Left ventricle myocardium inferior (tissue), 1 donor: ENCODE measurements around the gene FGF6. TPM values are rescaled to one million over a fixed set of nuclear protein-coding genes. Genes with fewer than 3 reads are reported as not detected.

Experiments
- DNase-seq: peaks from one replicate; pipeline ENCODE4 v3.0.0-alpha.2; 2020
- H3K27ac ChIP-seq: fragments of 200-600 bp; replicated peaks from 2 replicates; pipeline ENCODE4 v1.8.0; 2021
- H3K27me3 ChIP-seq: fragments of 200-600 bp; 2 replicates; pipeline ENCODE4 v1.8.0; 2021; ENCODE audit warnings: low read depth
- H3K36me3 ChIP-seq: fragments of 200-600 bp; 2 replicates; pipeline ENCODE4 v1.8.0; 2021
- H3K4me1 ChIP-seq: fragments of 200-600 bp; 2 replicates; pipeline ENCODE4 v1.8.0; 2021
- H3K4me3 ChIP-seq: fragments of 200-600 bp; 2 replicates; pipeline ENCODE4 v1.8.0; 2021; ENCODE audit warnings: mild to moderate bottlenecking, moderate library complexity
- H3K9me3 ChIP-seq: fragments of 200-600 bp; replicated peaks from 2 replicates; pipeline ENCODE4 v1.8.0; 2021
- CTCF ChIP-seq: fragments of 200-600 bp; IDR thresholded peaks from 2 replicates; pipeline ENCODE4 v1.8.0; 2021; ENCODE audit warnings: antibody characterized with exemption, mild to moderate bottlenecking, borderline replicate concordance
- intact Hi-C: fragments of 100-400 bp; cut with micrococcal nuclease; formaldehyde crosslinking; loops from one replicate; pipeline ENCODE4 v1.11.0; 2022
- total RNA-seq: library from RNA; stranded (reverse); fragmentation: NEBNext Ultra II Directional; extraction: Animal tissue kit (Norgen Biotek cat#: 25700); gene quantifications from one replicate; pipeline ENCODE4 v1.2.1, GENCODE V29; 2021
- donor health status: DM: no; HTN: yes; CAD: no; lungs with severe emphysema.

Gene FGF6
- total RNA-seq, 1 donor from 2014 or later: not detected

GRCh38 chr12:4483885-4484823, 38.5 kb upstream of the FGF6 start:
- Histone ChIP-seq H3K4me1 (no peaks in the 10 kb centered on the region), H3K27ac (no peak overlapping the region), H3K9me3 (peaks cover 9% of the 10 kb centered on the region), H3K36me3 (peaks cover 18% of the 10 kb centered on the region), H3K27me3 (no peaks in the 10 kb centered on the region), H3K4me3 (no peak overlapping the region)
- intact Hi-C loops: no loop called here
- DNase-seq: no peak
- TF ChIP-seq CTCF: no peak

GRCh38 chr12:4482936-4483335, 37.3 kb upstream of the FGF6 start:
- H3K27ac ChIP-seq: no peak overlapping the region
- H3K9me3 ChIP-seq: peaks cover 19% of the 10 kb centered on the region
- H3K27me3 ChIP-seq: no peaks in the 10 kb centered on the region
- H3K36me3 ChIP-seq: peaks cover 6% of the 10 kb centered on the region
- H3K4me1 ChIP-seq: no peaks in the 10 kb centered on the region
- no peak for TF ChIP-seq CTCF
- intact Hi-C loops: no loop called here
- no peak overlapping the region for H3K4me3 ChIP-seq
- DNase-seq: no peak

- Histone ChIP-seq H3K4me3 (no peak overlapping the region), H3K27me3 (no peaks in the 10 kb centered on the region), H3K27ac (no peak overlapping the region), H3K36me3 (no peaks in the 10 kb centered on the region), H3K9me3 (peaks cover 19% of the 10 kb centered on the region), H3K4me1 (no peaks in the 10 kb centered on the region)
- intact Hi-C loops: no loop called here
- DNase-seq: no peak
- TF ChIP-seq CTCF: no peak
Observed at GRCh38 chr12:4478933-4479332, 33.3 kb upstream of the FGF6 start.

- TF ChIP-seq CTCF: no peak
- no peaks in the 10 kb centered on the region for H3K27me3 ChIP-seq
- H3K9me3 ChIP-seq: peaks cover 19% of the 10 kb centered on the region
- intact Hi-C loops: no loop called here
- H3K4me1 ChIP-seq: no peaks in the 10 kb centered on the region
- no peak overlapping the region for H3K27ac ChIP-seq
- DNase-seq: no peak
- no peak overlapping the region for H3K4me3 ChIP-seq
- H3K36me3 ChIP-seq: no peaks in the 10 kb centered on the region
Observed at GRCh38 chr12:4477129-4477528, 31.5 kb upstream of the FGF6 start.

GRCh38 chr12:4472046-4472445, 26.4 kb upstream of the FGF6 start:
- H3K27ac ChIP-seq: no peak overlapping the region
- H3K4me3 ChIP-seq: no peak overlapping the region
- no peaks in the 10 kb centered on the region for H3K4me1 ChIP-seq
- no peaks in the 10 kb centered on the region for H3K27me3 ChIP-seq
- no peak for DNase-seq
- intact Hi-C loops: no loop called here
- H3K9me3 ChIP-seq: no peaks in the 10 kb centered on the region
- no peak for TF ChIP-seq CTCF
- H3K36me3 ChIP-seq: no peaks in the 10 kb centered on the region
